ENCODE measurements around the gene WDR53.
"Not testable (repeated sequence)": the region's sequence is repeated elsewhere in the genome, so short reads cannot be mapped to it uniquely, and the experiment has no call there.

Gene WDR53

DNA sequence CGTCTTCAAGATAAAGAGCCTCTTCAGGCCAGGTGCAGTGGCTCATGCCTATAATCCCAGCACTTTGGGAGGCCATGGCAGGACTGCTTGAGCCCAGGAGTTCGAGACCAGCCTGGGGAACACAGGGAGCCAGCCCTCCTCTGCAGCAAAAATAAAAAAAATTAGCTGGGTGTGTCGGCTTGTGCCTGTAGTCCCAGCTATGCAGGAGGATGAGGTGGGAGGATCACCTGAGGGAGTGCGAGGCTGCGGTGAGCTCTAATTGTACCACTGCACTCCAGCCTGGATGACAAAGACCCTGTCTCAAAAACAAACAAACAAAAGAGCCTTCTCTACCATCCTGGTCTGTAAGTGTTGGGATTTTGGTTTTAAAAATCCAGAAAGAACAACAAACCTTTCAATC lies 11.1 kb downstream of the WDR53 start:
- H3K36me3 ChIP-seq (ENCODE audit: insufficient read depth, low read depth, low read length), result peaks cover 16% of the 10 kb centered on the region
- no peak overlapping the region for H3K4me3 ChIP-seq (ENCODE audit: low read length)
- no peaks in the 10 kb centered on the region for H3K4me1 ChIP-seq (ENCODE audit: insufficient read depth, low read length)
- H3K9me3 ChIP-seq (ENCODE audit: insufficient read depth, low read depth, low read length), result no peaks in the 10 kb centered on the region
- no peak overlapping the region for H3K27ac ChIP-seq (ENCODE audit: low read length)
- H3K27me3 ChIP-seq (ENCODE audit: insufficient read depth, low read length), result no peaks in the 10 kb centered on the region
- no peak overlapping the region for H3K9ac ChIP-seq (ENCODE audit: low read depth, low read length)

DNA sequence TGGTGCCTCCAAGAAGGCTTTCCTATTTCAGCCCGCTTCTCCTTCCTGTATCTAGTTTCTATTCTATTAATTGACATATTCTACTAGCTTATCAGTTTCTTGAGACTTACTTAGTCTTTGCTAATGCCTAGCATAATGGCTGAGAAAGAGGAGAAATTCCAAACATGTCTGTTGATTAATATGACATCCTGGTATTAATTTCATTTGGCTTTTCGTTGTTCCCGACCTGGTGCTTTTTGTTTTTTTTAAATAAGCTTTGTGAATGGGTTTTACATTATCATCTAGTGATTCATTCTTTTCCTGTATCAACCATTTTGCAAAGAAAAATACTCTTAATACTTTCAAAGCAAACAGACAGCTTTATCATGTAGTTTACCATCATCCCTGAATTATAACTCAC lies 13.1 kb downstream of the WDR53 start:
- Histone ChIP-seq H3K4me1 (ENCODE audit: insufficient read depth, low read length) (no peaks in the 10 kb centered on the region), H3K27me3 (ENCODE audit: insufficient read depth, low read length) (no peaks in the 10 kb centered on the region), H3K9me3 (ENCODE audit: insufficient read depth, low read depth, low read length) (peaks cover 2% of the 10 kb centered on the region; the same call in 1 of the 2 replicates), H3K27ac (ENCODE audit: low read length) (no peak overlapping the region), H3K9ac (ENCODE audit: low read depth, low read length) (no peak overlapping the region), H3K4me3 (ENCODE audit: low read length) (no peak overlapping the region), H3K36me3 (ENCODE audit: insufficient read depth, low read depth, low read length) (peaks cover 7% of the 10 kb centered on the region)

DNA sequence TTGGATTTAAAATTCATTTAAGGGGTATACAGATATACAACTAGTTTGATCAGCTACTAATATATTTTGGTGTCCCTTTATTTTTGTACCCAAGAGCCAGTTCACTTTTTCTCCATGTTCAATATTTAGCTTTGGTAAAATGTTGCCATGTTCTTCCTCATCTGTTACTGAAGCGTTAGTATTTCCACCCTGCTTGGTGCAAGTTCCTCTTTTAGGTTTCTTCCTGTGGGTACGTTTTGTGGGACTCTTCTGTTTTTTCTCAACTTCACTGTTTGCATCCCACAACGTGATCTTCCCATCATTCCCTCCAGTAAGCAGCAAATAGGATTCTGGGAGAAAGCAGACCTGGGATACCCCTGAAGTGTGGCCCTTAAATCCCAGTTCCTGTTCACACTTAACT lies 14.1 kb downstream of the WDR53 start:
- Histone ChIP-seq H3K27ac (ENCODE audit: low read length) (no peak overlapping the region), H3K4me1 (ENCODE audit: insufficient read depth, low read length) (no peaks in the 10 kb centered on the region), H3K36me3 (ENCODE audit: insufficient read depth, low read depth, low read length) (peaks cover 7% of the 10 kb centered on the region), H3K4me3 (ENCODE audit: low read length) (no peak overlapping the region), H3K27me3 (ENCODE audit: insufficient read depth, low read length) (no peaks in the 10 kb centered on the region), H3K9ac (ENCODE audit: low read depth, low read length) (no peak overlapping the region), H3K9me3 (ENCODE audit: insufficient read depth, low read depth, low read length) (peaks cover 13% of the 10 kb centered on the region; the same call in 1 of the 2 replicates)

DNA sequence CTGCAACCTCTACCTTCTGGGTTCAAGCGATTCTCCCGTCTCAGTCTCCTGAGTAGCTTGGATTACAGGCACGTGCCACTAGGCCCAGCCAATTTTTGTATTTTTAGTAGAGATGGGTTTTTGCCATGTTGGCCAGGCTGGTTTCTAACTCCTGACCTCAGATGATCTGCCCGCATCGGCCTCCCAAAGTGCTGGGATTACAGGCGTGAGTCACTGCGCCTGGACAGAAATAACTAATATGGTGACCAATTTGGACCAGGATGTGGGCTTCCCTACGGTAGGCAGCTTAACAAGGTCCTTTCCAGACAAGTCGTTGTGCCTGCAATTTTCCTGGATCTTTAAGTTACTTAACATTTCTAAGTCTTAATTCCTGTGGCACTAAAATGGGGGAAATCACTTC lies 14.8 kb downstream of the WDR53 start:
- Histone ChIP-seq H3K9me3 (ENCODE audit: insufficient read depth, low read depth, low read length) (peaks cover 16% of the 10 kb centered on the region; the same call in 1 of the 2 replicates), H3K27ac (ENCODE audit: low read length) (no peak overlapping the region), H3K36me3 (ENCODE audit: insufficient read depth, low read depth, low read length) (peaks cover 7% of the 10 kb centered on the region), H3K4me3 (ENCODE audit: low read length) (no peak overlapping the region), H3K4me1 (ENCODE audit: insufficient read depth, low read length) (no peaks in the 10 kb centered on the region), H3K9ac (ENCODE audit: low read depth, low read length) (no peak overlapping the region), H3K27me3 (ENCODE audit: insufficient read depth, low read length) (no peaks in the 10 kb centered on the region)

DNA sequence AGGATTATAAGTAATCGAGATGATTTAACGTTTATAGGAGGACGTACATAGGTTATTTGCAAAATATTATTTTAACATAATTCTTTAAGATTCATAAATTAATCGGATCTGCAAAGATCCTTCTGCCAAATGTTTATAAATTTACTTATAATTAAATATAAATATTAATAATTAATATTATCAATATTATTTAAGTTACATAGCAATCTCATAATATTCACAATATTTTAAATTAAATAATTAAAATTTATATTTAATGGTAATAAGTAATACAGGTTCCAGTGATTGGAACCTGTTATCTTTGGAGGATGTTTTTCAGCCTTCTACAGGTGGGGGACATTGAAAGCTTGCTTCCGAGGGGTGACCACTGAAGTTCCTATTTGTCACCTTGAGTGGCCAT lies 16.1 kb downstream of the WDR53 start:
- Histone ChIP-seq H3K27ac (ENCODE audit: low read length) (no peak overlapping the region), H3K9me3 (ENCODE audit: insufficient read depth, low read depth, low read length) (peaks cover 16% of the 10 kb centered on the region; the same call in 1 of the 2 replicates), H3K27me3 (ENCODE audit: insufficient read depth, low read length) (no peaks in the 10 kb centered on the region), H3K9ac (ENCODE audit: low read depth, low read length) (no peak overlapping the region), H3K36me3 (ENCODE audit: insufficient read depth, low read depth, low read length) (peaks cover 7% of the 10 kb centered on the region), H3K4me1 (ENCODE audit: insufficient read depth, low read length) (no peaks in the 10 kb centered on the region), H3K4me3 (ENCODE audit: low read length) (no peak overlapping the region)

DNA sequence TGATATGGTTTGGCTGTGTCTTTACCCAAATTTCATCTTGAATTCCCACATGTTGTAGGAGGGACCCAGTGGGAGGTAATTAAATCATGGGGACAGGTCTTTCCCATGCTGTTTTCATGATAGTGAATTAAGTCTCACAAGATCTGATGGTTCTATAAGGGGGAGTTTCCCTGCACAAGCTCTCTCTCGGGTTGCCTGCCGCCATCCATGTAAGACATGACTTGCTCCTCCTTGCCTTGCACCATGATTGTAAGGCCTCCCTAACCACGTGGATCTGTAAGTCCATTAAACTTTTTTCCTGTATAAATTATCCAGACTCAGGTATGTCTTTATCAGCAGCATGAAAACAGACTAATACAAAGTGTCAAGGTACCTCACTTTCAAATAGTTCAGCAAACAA lies 18.2 kb downstream of the WDR53 start:
- not testable (repeated sequence) for H3K27me3 ChIP-seq (ENCODE audit: insufficient read depth, low read length); H3K4me3 ChIP-seq (ENCODE audit: low read length); H3K36me3 ChIP-seq (ENCODE audit: insufficient read depth, low read depth, low read length); H3K27ac ChIP-seq (ENCODE audit: low read length); H3K4me1 ChIP-seq (ENCODE audit: insufficient read depth, low read length); H3K9ac ChIP-seq (ENCODE audit: low read depth, low read length)
- peaks cover 16% of the 10 kb centered on the region; the same call in 1 of the 2 replicates for H3K9me3 ChIP-seq (ENCODE audit: insufficient read depth, low read depth, low read length)

DNA sequence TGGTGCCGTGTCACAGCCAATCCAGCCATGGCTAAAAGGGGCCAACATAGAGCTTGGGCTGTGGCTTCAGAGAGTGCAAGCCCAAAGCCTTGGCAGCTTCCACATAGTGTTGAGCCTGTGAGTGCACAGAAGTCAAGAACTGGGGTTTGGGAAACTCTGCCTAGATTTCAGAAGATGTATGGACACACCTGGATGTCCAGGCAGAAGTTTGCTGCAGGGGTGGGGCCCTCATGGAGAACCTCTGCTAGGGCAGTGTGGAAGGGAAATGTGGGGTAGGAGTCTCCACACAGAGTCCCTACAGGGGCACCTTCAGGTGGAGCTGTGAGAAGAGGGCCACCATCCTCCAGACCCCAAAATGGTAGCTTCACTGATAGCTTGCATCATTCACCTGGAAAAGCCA lies 19.0 kb downstream of the WDR53 start:
- H3K4me3 ChIP-seq (ENCODE audit: low read length); H3K36me3 ChIP-seq (ENCODE audit: insufficient read depth, low read depth, low read length); H3K27me3 ChIP-seq (ENCODE audit: insufficient read depth, low read length); H3K4me1 ChIP-seq (ENCODE audit: insufficient read depth, low read length); H3K9ac ChIP-seq (ENCODE audit: low read depth, low read length); H3K27ac ChIP-seq (ENCODE audit: low read length): not testable (repeated sequence)
- H3K9me3 ChIP-seq (ENCODE audit: insufficient read depth, low read depth, low read length), result peaks cover 16% of the 10 kb centered on the region; the same call in 1 of the 2 replicates

DNA sequence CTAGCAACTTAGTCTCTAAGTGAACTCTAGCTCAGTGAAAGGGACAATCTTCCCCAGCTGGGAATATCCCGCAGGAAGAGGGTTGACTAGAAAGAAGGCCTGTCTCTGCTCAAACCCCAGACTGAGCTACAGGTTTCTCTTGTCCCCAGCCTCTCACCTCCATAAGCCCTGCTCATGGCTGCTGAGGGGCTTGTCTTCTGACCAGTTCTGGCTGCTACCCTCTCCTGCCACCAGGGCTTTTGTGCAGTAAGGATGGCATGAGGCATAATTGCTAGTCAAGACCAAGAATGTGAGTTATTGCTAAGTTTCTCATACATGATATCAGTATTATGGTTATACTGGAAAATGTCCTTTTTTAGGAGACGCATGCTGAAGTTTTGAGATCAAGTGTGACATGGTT lies 21.3 kb downstream of the WDR53 start:
- Histone ChIP-seq H3K9me3 (ENCODE audit: insufficient read depth, low read depth, low read length) (peaks cover 16% of the 10 kb centered on the region; the same call in 1 of the 2 replicates), H3K4me3 (ENCODE audit: low read length) (no peak overlapping the region), H3K9ac (ENCODE audit: low read depth, low read length) (no peak overlapping the region), H3K27ac (ENCODE audit: low read length) (no peak overlapping the region), H3K36me3 (ENCODE audit: insufficient read depth, low read depth, low read length) (no peaks in the 10 kb centered on the region), H3K4me1 (ENCODE audit: insufficient read depth, low read length) (no peaks in the 10 kb centered on the region), H3K27me3 (ENCODE audit: insufficient read depth, low read length) (no peaks in the 10 kb centered on the region)

DNA sequence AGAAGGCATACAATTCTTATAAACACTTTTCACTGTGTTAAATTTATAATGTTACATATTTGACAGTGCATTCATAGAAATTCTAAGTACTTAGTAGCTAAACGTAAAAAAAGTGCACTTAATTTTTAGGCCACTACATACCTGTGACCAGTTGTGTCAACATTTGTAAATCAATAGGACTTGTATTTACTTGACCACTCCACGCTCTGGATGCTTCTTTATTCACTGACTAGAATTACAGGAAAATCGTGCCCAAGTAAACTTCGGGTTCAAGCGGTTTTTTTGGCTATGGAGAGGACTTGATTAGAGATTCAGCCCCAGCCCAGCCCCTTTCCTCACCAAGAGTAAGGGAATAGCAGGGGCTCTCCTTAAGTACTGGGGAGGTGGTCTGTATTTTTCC lies 21.8 kb downstream of the WDR53 start:
- no peaks in the 10 kb centered on the region for H3K4me1 ChIP-seq (ENCODE audit: insufficient read depth, low read length)
- H3K27me3 ChIP-seq (ENCODE audit: insufficient read depth, low read length), result no peaks in the 10 kb centered on the region
- no peak overlapping the region for H3K27ac ChIP-seq (ENCODE audit: low read length)
- H3K36me3 ChIP-seq (ENCODE audit: insufficient read depth, low read depth, low read length), result no peaks in the 10 kb centered on the region
- H3K9me3 ChIP-seq (ENCODE audit: insufficient read depth, low read depth, low read length), result peaks cover 16% of the 10 kb centered on the region; the same call in 1 of the 2 replicates
- no peak overlapping the region for H3K9ac ChIP-seq (ENCODE audit: low read depth, low read length)
- H3K4me3 ChIP-seq (ENCODE audit: low read length), result no peak overlapping the region

DNA sequence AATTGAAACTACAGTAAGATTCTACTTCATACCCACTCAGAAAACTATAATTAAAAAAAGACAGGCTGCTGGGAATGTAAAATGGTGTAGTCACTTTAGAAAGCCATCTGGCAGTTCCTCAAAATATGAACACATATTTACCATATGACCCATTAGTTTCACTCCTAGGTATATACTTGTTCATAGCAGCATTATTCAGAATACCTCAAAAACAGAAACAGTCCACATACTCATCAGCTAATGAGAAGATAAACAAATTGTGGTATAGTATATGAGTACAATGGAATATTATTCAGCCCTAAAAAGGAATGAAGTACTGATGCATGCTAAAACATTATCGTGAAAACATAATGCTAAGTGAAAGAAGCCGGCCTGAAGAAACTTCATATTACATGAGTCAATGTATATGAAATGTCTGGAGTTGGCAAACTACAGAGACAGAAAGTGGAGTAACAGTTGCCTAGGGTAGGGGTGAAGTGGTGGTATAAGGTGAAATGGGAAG lies 23.8 kb downstream of the WDR53 start:
- Histone ChIP-seq H3K9ac (ENCODE audit: low read depth, low read length) (no peak overlapping the region), H3K9me3 (ENCODE audit: insufficient read depth, low read depth, low read length) (peaks cover 7% of the 10 kb centered on the region; the same call in 1 of the 2 replicates), H3K27me3 (ENCODE audit: insufficient read depth, low read length) (no peaks in the 10 kb centered on the region), H3K4me1 (ENCODE audit: insufficient read depth, low read length) (no peaks in the 10 kb centered on the region), H3K27ac (ENCODE audit: low read length) (no peak overlapping the region), H3K4me3 (ENCODE audit: low read length) (no peak overlapping the region), H3K36me3 (ENCODE audit: insufficient read depth, low read depth, low read length) (no peaks in the 10 kb centered on the region)

DNA sequence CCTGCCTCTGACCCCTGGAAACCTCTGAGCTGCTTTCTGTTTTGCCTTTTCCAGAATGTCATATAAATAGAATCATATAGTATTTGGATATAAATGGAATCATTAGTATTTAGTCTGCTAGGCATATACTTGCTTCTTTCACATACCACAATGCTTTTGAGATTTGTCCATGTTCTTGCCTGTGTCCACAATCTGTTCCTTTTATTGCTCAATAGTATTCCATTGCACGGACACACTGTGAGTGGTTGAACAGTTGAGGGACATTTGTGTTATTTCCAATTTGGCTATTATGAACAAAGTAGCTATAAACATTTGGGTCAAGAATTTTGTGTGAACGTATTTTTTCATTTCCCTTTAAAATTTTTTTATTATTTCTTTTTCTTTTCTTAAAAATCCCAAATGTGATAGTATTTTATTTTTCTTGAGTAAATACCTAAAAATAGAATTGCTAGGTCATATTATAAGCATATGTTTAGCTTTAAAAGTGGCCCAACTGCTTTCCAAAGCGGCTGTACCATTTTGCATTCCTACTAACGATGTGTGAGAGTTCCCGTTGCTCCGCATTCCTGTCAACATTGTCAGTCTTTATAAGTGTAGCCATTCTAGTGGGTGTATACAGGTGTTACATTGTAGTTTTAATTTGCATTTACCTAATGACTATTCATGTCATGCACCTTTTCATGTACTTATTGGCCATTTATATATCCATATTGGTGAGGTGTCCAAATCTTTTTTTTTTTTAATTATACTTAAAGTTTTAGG lies 26.5 kb downstream of the WDR53 start:
- no peak overlapping the region for H3K4me3 ChIP-seq (ENCODE audit: low read length)
- no peaks in the 10 kb centered on the region for H3K4me1 ChIP-seq (ENCODE audit: insufficient read depth, low read length)
- no peaks in the 10 kb centered on the region for H3K9me3 ChIP-seq (ENCODE audit: insufficient read depth, low read depth, low read length)
- H3K27me3 ChIP-seq (ENCODE audit: insufficient read depth, low read length), result no peaks in the 10 kb centered on the region
- no peak overlapping the region for H3K9ac ChIP-seq (ENCODE audit: low read depth, low read length)
- H3K27ac ChIP-seq (ENCODE audit: low read length), result no peak overlapping the region
- H3K36me3 ChIP-seq (ENCODE audit: insufficient read depth, low read depth, low read length), result no peaks in the 10 kb centered on the region

DNA sequence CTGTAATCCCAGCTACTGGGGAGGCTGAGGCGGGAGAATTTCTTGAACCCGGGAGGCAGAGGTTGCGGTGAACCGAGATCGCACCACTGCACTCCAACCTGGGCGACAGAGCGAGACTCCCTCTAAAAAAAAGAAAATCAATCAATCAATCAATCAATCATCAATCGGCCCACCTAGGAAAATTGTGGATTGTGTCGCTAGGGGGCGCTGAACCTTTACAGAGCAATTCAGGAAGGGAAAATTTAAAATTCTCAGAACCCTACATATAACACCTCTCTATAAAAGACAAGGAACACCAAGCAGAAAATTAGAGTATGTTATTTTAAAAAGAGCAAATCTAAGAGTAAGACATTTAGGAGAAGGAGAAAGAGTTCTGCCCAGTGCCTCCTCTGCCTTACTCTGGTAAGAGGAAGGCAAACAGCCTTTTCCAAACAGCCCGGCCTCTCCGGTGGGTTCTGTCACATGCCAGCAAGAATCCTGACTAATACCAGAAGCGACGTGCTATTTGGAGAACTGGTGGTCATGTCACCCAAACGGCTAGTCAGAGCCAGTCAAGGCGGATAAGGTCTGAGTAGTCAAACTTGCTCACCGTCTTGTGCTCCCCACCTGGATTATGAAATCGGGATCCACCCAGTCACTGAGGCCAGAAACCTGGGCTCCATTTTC lies 30.9 kb downstream of the WDR53 start:
- no peak overlapping the region for H3K27ac ChIP-seq (ENCODE audit: low read length)
- H3K27me3 ChIP-seq (ENCODE audit: insufficient read depth, low read length), result no peaks in the 10 kb centered on the region
- H3K36me3 ChIP-seq (ENCODE audit: insufficient read depth, low read depth, low read length), result no peaks in the 10 kb centered on the region
- H3K9ac ChIP-seq (ENCODE audit: low read depth, low read length), result no peak overlapping the region
- peaks cover 2% of the 10 kb centered on the region; the same call in 1 of the 2 replicates for H3K4me1 ChIP-seq (ENCODE audit: insufficient read depth, low read length)
- H3K4me3 ChIP-seq (ENCODE audit: low read length), result no peak overlapping the region
- no peaks in the 10 kb centered on the region for H3K9me3 ChIP-seq (ENCODE audit: insufficient read depth, low read depth, low read length)
